K562 (cell line): ENCODE measurements around the gene NRCAM. TPM values are rescaled to one million over a fixed set of nuclear protein-coding genes. Genes with fewer than 3 reads are reported as not detected.
A peak's percentile ranks its signal among the peaks of the same experiment; 100 is the strongest.

Experiments used
- ATF7 ChIP-seq: fragments of 450-650 bp; IDR thresholded peaks from 2 replicates; pipeline ENCODE4 v1.7.1; 2014; ENCODE audit warnings: mild to moderate bottlenecking, moderate library complexity
- CC2D1A ChIP-seq: fragments of 450-650 bp; IDR thresholded peaks from 2 replicates; pipeline ENCODE4 v1.6.1; 2017; ENCODE audit warnings: mild to moderate bottlenecking
- CREBBP ChIP-seq: IDR thresholded peaks from one replicate; pipeline ENCODE4 v1.6.1; 2012; ENCODE audit warnings: low read depth, mild to moderate bottlenecking, control low read depth, inconsistent platforms, low read length
- EGR1 ChIP-seq: fragments of 450-650 bp; conservative IDR thresholded peaks from 2 replicates; pipeline ENCODE4 v1.6.1; 2017; ENCODE audit warnings: mild to moderate bottlenecking
- ELF1 ChIP-seq: fragments of 200-800 bp; sonication (Bioruptor generic); IDR thresholded peaks from 2 replicates; pipeline ENCODE4 v1.6.1; 2016; ENCODE audit warnings: missing genetic modification characterization, missing compliant biosample characterization
- GABPB2 ChIP-seq: fragments of 250-450 bp; sonication (Bioruptor Pico); conservative IDR thresholded peaks from 2 replicates; pipeline ENCODE4 v1.5.1; 2021; ENCODE audit warnings: mild to moderate bottlenecking
- KLF16 ChIP-seq: IDR thresholded peaks from 2 replicates; pipeline ENCODE4 v1.6.1; 2016; ENCODE audit warnings: antibody characterized with exemption
- MCM5 ChIP-seq: fragments of 450-650 bp; IDR thresholded peaks from 2 replicates; pipeline ENCODE4 v1.6.1; 2016; ENCODE audit warnings: low read depth
- MECOM ChIP-seq: fragments of 250-450 bp; sonication (Bioruptor Pico); IDR thresholded peaks from 2 replicates; pipeline ENCODE4 v1.8.0; 2022; ENCODE audit warnings: inconsistent platforms
- NFIC ChIP-seq: fragments of 450-650 bp; IDR thresholded peaks from 2 replicates; pipeline ENCODE4 v1.6.1; 2017; ENCODE audit warnings: mild to moderate bottlenecking, inconsistent platforms
- ZFP36 ChIP-seq: fragments of 150-350 bp; IDR thresholded peaks from 2 replicates; pipeline ENCODE4 v1.6.1; 2018; ENCODE audit warnings: low read length, low read depth; ENCODE audit not compliant: partially characterized antibody
- ZNF140 ChIP-seq: fragments of 250-450 bp; sonication (Bioruptor Pico); IDR thresholded peaks from 2 replicates; pipeline ENCODE4 v1.8.0; 2021; ENCODE audit warnings: moderate library complexity, mild to moderate bottlenecking, inconsistent platforms
- ZNF217 ChIP-seq: sonication (generic); formaldehyde crosslinking; IDR thresholded peaks from 2 replicates; pipeline ENCODE4 v1.8.0; 2022; ENCODE audit warnings: mild to moderate bottlenecking, missing genetic modification reagents
- ZNF589 ChIP-seq: fragments of 200-800 bp; sonication (Bioruptor generic); IDR thresholded peaks from 2 replicates; pipeline ENCODE4 v1.6.1; 2016; ENCODE audit warnings: low read depth, missing genetic modification characterization, missing compliant biosample characterization
- polyA plus RNA-seq, 8 experiments: library from polyadenylated mRNA; depleted of rRNA in 4 of 8; stranded (reverse) in 5 of 8; unstranded in 3 of 8; fragments of >200 nt; fragmentation: Nextera tagmentation in 2 of 8; fragmentation: Illumina TruSeq in 1 of 8; extraction: Ambion mirVana in 2 of 8; extraction: Trizol in 1 of 8; gene quantifications; 2 replicates each; pipeline versions ENCODE4 v1.2.1 to v1.2.3, GENCODE V29; 2011 to 2014; ENCODE audit warnings: inconsistent platforms in 1 of 8, missing spikeins in 1 of 8
- total RNA-seq, 7 experiments: library from RNA; depleted of rRNA in 6 of 7; stranded (reverse); fragments of >200 nt in 6 of 7; fragmentation: Illumina TruSeq in 2 of 7; extraction: Trizol in 2 of 7; gene quantifications; 2 replicates each; pipeline versions ENCODE4 v1.2.1 to v1.2.3, GENCODE V29; 2011 to 2021; ENCODE audit warnings: low replicate concordance in 1 of 7
- TF ChIP-seq, protein P1 (sequence below): sonication (generic); formaldehyde crosslinking; IDR thresholded peaks from 2 replicates; pipeline ENCODE4 v1.8.0; 2022; ENCODE audit warnings: mild to moderate bottlenecking, low read depth, missing genetic modification reagents
- TF ChIP-seq, protein P2 (sequence below): fragments of 200-400 bp; formaldehyde crosslinking; IDR thresholded peaks from 2 replicates; pipeline ENCODE4 v1.6.1; 2017; ENCODE audit warnings: mild to moderate bottlenecking, low read depth, low read length, moderate library complexity
- TF ChIP-seq, protein P3 (sequence below), 2 experiments: fragments of 150-350 bp in 1 of 2; IDR thresholded peaks; 2 replicates each; pipeline ENCODE4 v1.6.1; 2012 to 2016; ENCODE audit warnings: low read depth in 2 of 2, low read length in 2 of 2, mild to moderate bottlenecking in 1 of 2, moderate library complexity in 1 of 2
- TF ChIP-seq, protein P4 (sequence below), 2 experiments: fragments of 450-650 bp; conservative IDR thresholded peaks; 2 replicates each; pipeline ENCODE4 v1.6.1; 2017; ENCODE audit warnings: mild to moderate bottlenecking in 2 of 2, moderate library complexity in 2 of 2
- TF ChIP-seq, protein P5 (sequence below): sonication (generic); IDR thresholded peaks from 2 replicates; pipeline ENCODE4 v1.6.1; 2016

NRCAM gene
- total and polyA plus RNA-seq, 9 of the 15 experiments (the other 6 are each of a cell fraction or from before 2014, with no cell fraction given), result 0.03 to 0.54 (median 0.12) TPM; not detected in 1

DNA sequence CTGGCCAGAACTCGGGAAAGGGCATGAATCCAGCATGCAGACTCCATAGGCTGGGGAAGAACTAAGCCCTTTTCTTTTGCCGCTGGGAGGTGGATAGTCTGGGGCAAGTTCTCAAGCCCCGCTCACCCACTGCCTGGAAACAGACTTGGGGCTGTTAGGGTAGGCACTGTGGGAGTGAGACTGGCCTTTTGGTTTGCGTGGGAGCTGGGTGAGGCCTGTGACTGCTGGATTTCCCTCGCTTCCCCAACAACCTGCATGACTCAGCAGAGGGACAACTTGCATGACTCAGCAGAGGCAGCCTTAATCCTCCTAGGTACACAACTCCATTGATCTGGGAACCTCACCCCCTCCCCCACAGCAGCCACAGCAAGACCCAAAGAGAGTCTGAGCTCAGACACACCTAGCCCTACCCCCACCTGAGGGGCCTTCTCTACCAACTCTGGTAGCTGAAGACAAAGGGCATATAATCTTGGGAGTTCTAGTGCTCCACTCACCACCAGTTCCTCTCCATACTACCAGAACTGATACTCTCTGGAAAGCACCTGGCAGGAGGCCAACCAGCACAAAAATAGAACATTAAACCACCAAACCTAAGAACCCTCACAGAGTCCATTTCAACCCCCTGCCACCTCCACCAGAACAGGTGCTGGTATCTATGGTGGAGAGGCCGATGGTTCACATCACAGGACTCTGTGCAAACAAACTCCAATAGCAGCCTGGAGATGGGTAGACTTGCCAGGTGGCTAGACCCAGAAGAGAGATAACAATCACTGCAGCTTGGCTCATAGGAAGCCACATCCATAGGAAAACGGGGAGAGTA is 244.6 kb downstream of the NRCAM start (continued):
- peak; percentile 98 for TF ChIP-seq NFIC
- no peak for TF ChIP-seq ZNF140 (CRISPR knock-in tag)
- TF ChIP-seq, protein P1, sequence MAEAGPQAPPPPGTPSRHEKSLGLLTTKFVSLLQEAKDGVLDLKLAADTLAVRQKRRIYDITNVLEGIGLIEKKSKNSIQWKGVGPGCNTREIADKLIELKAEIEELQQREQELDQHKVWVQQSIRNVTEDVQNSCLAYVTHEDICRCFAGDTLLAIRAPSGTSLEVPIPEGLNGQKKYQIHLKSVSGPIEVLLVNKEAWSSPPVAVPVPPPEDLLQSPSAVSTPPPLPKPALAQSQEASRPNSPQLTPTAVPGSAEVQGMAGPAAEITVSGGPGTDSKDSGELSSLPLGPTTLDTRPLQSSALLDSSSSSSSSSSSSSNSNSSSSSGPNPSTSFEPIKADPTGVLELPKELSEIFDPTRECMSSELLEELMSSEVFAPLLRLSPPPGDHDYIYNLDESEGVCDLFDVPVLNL (CRISPR knock-in tag), result no peak
- TF ChIP-seq CC2D1A, result 0 out of 2 replicates have a peak, but pooled peaks have one; percentile 76
- no peak for TF ChIP-seq MCM5
- TF ChIP-seq, protein P2, sequence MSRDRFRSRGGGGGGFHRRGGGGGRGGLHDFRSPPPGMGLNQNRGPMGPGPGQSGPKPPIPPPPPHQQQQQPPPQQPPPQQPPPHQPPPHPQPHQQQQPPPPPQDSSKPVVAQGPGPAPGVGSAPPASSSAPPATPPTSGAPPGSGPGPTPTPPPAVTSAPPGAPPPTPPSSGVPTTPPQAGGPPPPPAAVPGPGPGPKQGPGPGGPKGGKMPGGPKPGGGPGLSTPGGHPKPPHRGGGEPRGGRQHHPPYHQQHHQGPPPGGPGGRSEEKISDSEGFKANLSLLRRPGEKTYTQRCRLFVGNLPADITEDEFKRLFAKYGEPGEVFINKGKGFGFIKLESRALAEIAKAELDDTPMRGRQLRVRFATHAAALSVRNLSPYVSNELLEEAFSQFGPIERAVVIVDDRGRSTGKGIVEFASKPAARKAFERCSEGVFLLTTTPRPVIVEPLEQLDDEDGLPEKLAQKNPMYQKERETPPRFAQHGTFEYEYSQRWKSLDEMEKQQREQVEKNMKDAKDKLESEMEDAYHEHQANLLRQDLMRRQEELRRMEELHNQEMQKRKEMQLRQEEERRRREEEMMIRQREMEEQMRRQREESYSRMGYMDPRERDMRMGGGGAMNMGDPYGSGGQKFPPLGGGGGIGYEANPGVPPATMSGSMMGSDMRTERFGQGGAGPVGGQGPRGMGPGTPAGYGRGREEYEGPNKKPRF, result no peak
- TF ChIP-seq ATF7, result peak; percentile 57; the same call in 1 of the 2 replicates
- TF ChIP-seq GABPB2 (CRISPR knock-in tag), result no peak
- no peak for TF ChIP-seq ELF1 (tag)
- TF ChIP-seq CREBBP, result no peak
- TF ChIP-seq, protein P3, sequence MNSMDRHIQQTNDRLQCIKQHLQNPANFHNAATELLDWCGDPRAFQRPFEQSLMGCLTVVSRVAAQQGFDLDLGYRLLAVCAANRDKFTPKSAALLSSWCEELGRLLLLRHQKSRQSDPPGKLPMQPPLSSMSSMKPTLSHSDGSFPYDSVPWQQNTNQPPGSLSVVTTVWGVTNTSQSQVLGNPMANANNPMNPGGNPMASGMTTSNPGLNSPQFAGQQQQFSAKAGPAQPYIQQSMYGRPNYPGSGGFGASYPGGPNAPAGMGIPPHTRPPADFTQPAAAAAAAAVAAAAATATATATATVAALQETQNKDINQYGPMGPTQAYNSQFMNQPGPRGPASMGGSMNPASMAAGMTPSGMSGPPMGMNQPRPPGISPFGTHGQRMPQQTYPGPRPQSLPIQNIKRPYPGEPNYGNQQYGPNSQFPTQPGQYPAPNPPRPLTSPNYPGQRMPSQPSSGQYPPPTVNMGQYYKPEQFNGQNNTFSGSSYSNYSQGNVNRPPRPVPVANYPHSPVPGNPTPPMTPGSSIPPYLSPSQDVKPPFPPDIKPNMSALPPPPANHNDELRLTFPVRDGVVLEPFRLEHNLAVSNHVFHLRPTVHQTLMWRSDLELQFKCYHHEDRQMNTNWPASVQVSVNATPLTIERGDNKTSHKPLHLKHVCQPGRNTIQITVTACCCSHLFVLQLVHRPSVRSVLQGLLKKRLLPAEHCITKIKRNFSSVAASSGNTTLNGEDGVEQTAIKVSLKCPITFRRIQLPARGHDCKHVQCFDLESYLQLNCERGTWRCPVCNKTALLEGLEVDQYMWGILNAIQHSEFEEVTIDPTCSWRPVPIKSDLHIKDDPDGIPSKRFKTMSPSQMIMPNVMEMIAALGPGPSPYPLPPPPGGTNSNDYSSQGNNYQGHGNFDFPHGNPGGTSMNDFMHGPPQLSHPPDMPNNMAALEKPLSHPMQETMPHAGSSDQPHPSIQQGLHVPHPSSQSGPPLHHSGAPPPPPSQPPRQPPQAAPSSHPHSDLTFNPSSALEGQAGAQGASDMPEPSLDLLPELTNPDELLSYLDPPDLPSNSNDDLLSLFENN (IDR thresholded peaks at IDR 0.05; ENCODE audit: low read depth in 2 of 2, low read length in 2 of 2), result no peak
- peak; percentile 55; the same call in 1 of the 2 replicates for TF ChIP-seq KLF16
- TF ChIP-seq EGR1, result peak; percentile 93
- TF ChIP-seq, protein P4, sequence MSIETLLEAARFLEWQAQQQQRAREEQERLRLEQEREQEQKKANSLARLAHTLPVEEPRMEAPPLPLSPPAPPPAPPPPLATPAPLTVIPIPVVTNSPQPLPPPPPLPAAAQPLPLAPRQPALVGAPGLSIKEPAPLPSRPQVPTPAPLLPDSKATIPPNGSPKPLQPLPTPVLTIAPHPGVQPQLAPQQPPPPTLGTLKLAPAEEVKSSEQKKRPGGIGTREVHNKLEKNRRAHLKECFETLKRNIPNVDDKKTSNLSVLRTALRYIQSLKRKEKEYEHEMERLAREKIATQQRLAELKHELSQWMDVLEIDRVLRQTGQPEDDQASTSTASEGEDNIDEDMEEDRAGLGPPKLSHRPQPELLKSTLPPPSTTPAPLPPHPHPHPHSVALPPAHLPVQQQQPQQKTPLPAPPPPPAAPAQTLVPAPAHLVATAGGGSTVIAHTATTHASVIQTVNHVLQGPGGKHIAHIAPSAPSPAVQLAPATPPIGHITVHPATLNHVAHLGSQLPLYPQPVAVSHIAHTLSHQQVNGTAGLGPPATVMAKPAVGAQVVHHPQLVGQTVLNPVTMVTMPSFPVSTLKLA (conservative IDR thresholded peaks at IDR 0.05), result peak in 1 of 2 experiments; percentile 48; a peak in 1 of 4 replicates
- TF ChIP-seq ZFP36, result peak; percentile 100
- no peak for TF ChIP-seq MECOM (CRISPR knock-in tag)
- TF ChIP-seq ZNF589, result no peak
- TF ChIP-seq, protein P5, sequence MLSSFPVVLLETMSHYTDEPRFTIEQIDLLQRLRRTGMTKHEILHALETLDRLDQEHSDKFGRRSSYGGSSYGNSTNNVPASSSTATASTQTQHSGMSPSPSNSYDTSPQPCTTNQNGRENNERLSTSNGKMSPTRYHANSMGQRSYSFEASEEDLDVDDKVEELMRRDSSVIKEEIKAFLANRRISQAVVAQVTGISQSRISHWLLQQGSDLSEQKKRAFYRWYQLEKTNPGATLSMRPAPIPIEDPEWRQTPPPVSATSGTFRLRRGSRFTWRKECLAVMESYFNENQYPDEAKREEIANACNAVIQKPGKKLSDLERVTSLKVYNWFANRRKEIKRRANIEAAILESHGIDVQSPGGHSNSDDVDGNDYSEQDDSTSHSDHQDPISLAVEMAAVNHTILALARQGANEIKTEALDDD, result peak; percentile 54; the same call in 1 of the 2 replicates
- TF ChIP-seq ZNF217 (CRISPR knock-in tag), result no peak
